Measurements from ENCODE around the gene ANKRD44. TPM values are rescaled to one million over a fixed set of nuclear protein-coding genes. Genes with fewer than 3 reads are reported as not detected.

The ANKRD44 gene
- total and polyA plus RNA-seq, 2 of the 8 experiments (the other 6 are each of a cell fraction or from before 2014, with no cell fraction given), result 1.2 to 1.3 TPM

GRCh38 chr2:197254776-197255530, 55.6 kb downstream of the ANKRD44 start:
- H3K23me2 ChIP-seq (ENCODE audit: low read depth, low read length), result no peaks in the 10 kb centered on the region
- no peak overlapping the region for H3K18ac ChIP-seq (ENCODE audit: extremely low read depth, low read length)
- WGBS, 2 experiments (ENCODE audit: extremely low coverage in 1 of 2, insufficient coverage in 1 of 2, insufficient read length in 1 of 2, insufficient replicate concordance in 2 of 2, low coverage in 1 of 2, low lambda C conversion rate in 2 of 2, missing lambda C conversion rate in 1 of 2), result 84% methylated on average over 5 of the region's 5 CpGs; no CpG with 5 or more reads in 1 of the 2 experiments
- H3K9me3 ChIP-seq (ENCODE audit: insufficient read depth in 2 of 2, low read depth in 1 of 2, low read length in 1 of 2), result no peaks in the 10 kb centered on the region
- DNase-seq (ENCODE audit: low read depth in 1 of 2, low spot score in 2 of 2), result no peak
- no peak overlapping the region for H3K9ac ChIP-seq (replicated peaks in 1 of 4; ENCODE audit: extremely low read depth in 1 of 4, low read depth in 3 of 4, low read length in 3 of 4)
- ChIA-PET POLR2A (ENCODE audit: partially characterized antibody) (no interaction called here), CTCF (ENCODE audit: partially characterized antibody) (interaction anchor here (1.1 to 1.4 kb wide), 2 partner anchors 12 to 103 kb away, joined by 4 to 5 read pairs; no protein-coding TSS in a partner anchor)
- H3K56ac ChIP-seq (replicated peaks; ENCODE audit: insufficient read length, low read depth, low read length), result no peak overlapping the region
- H3K27ac ChIP-seq (ENCODE audit: low read depth, low read length), result no peak overlapping the region
- no peaks in the 10 kb centered on the region for H3K79me1 ChIP-seq (ENCODE audit: low read depth, low read length)
- H2BK5ac ChIP-seq (ENCODE audit: low read depth, low read length), result no peak overlapping the region
- H4K91ac ChIP-seq (replicated peaks; ENCODE audit: insufficient read length, low read length), result no peak overlapping the region
- no peak overlapping the region for H3K23ac ChIP-seq (ENCODE audit: insufficient read length)
- H4K5ac ChIP-seq (ENCODE audit: insufficient read length, low read depth, low read length), result no peak overlapping the region
- H2BK12ac ChIP-seq (ENCODE audit: low read depth, low read length), result no peak overlapping the region
- H4K8ac ChIP-seq (ENCODE audit: extremely low read depth, insufficient read depth, low read length), result no peak overlapping the region
- H2AK5ac ChIP-seq (ENCODE audit: low read depth, low read length), result no peak overlapping the region
- H3K79me2 ChIP-seq (ENCODE audit: control insufficient read depth in 1 of 2, insufficient read depth in 2 of 2, low read length in 2 of 2), result no peaks in the 10 kb centered on the region
- no peaks in the 10 kb centered on the region for H4K20me1 ChIP-seq (replicated peaks in 1 of 2; ENCODE audit: control insufficient read depth in 1 of 2, insufficient read depth in 2 of 2, low read length in 2 of 2)
- H3K36me3 ChIP-seq (ENCODE audit: control insufficient read depth in 2 of 4, insufficient read depth in 4 of 4, low read length in 3 of 4), result no peaks in the 10 kb centered on the region
- TF ChIP-seq TEAD4 (IDR thresholded peaks at IDR 0.05; ENCODE audit: low read depth, low read length) (no peak), KDM5A (IDR thresholded peaks at IDR 0.05; ENCODE audit: low read length) (no peak)
- no peaks in the 10 kb centered on the region for H3K4me1 ChIP-seq (replicated peaks in 1 of 4; ENCODE audit: control insufficient read depth in 3 of 4, insufficient read depth in 4 of 4, low read length in 3 of 4)
- H2BK20ac ChIP-seq (ENCODE audit: low read length), result no peak overlapping the region
- H2BK120ac ChIP-seq (replicated peaks; ENCODE audit: low read depth, low read length), result no peak overlapping the region
- no peak for FAIRE-seq
- H2BK15ac ChIP-seq (ENCODE audit: low read length), result no peak overlapping the region
- no peak overlapping the region for H3K14ac ChIP-seq (ENCODE audit: insufficient read length)
- no peak overlapping the region for H3K4ac ChIP-seq (replicated peaks; ENCODE audit: insufficient read length, low read depth, low read length)
- no peak overlapping the region for H2AFZ ChIP-seq (ENCODE audit: low read length)
- no peak overlapping the region for H3K4me3 ChIP-seq (ENCODE audit: extremely low read depth in 1 of 4, insufficient read depth in 2 of 4, low read depth in 3 of 4, low read length in 4 of 4)
- no peaks in the 10 kb centered on the region; a peak in 1 of 7 replicates for H3K27me3 ChIP-seq (replicated peaks in 1 of 4; ENCODE audit: control insufficient read depth in 3 of 4, extremely low read depth in 1 of 4, insufficient read depth in 3 of 4, low read length in 3 of 4)
- no peak overlapping the region for H3K4me2 ChIP-seq (ENCODE audit: insufficient read depth in 1 of 2, low read depth in 2 of 2, low read length in 2 of 2)

All from H1 (cell line).